HEK293 (cell line): ENCODE measurements around the gene MGLL.

Experiments used
- CTCF ChIA-PET: fragments of 350-600 bp; formaldehyde crosslinking; extraction: SDS; loops from one replicate; lab custom pipeline; 2021; ENCODE audit warnings: antibody characterized with exemption; lab: Yijun Ruan, JAX
- POLR2A ChIA-PET: fragments of 300-600 bp; formaldehyde crosslinking; extraction: SDS; loops from one replicate; lab custom pipeline; 2020; ENCODE audit warnings: antibody characterized with exemption, inconsistent platforms; lab: Yijun Ruan, JAX
- H3K27ac ChIP-seq: fragments of 200-500 bp; sonication (Bioruptor generic); 2 replicates; pipeline ENCODE4 v1.5.1; 2014; ENCODE audit warnings: low read depth, low read length, control low read depth, inconsistent platforms; ENCODE audit errors: extremely low read depth
- H3K36me3 ChIP-seq, 2 experiments: fragments of 200-500 bp in 1 of 2; sonication (Bioruptor generic) in 1 of 2; 1 replicate in 1 of 2; 2 replicates in 1 of 2; pipeline ENCODE4 v1.5.1; 2014 to 2017; ENCODE audit warnings: inconsistent platforms in 2 of 2, low read length in 2 of 2; ENCODE audit not compliant: control insufficient read depth in 2 of 2, insufficient read depth in 1 of 2
- H3K4me1 ChIP-seq: fragments of 200-500 bp; sonication (Bioruptor generic); 2 replicates; pipeline ENCODE4 v1.5.1; 2014; ENCODE audit warnings: mild to moderate bottlenecking, low read length, inconsistent platforms; ENCODE audit not compliant: control insufficient read depth, insufficient read depth
- H3K4me3 ChIP-seq: 2 replicates; pipeline ENCODE4 v1.5.1; 2011; ENCODE audit warnings: low read depth, mild to moderate bottlenecking, control low read depth, low read length, moderate library complexity
- H3K9me3 ChIP-seq: fragments of 200-500 bp; sonication (Bioruptor generic); 2 replicates; pipeline ENCODE4 v1.5.1; 2014; ENCODE audit warnings: low read depth, low read length, inconsistent platforms; ENCODE audit not compliant: control insufficient read depth, insufficient read depth
- ELK4 ChIP-seq: IDR thresholded peaks from 2 replicates; pipeline ENCODE4 v1.6.1; 2011; ENCODE audit warnings: mild to moderate bottlenecking, low read depth, low read length, borderline replicate concordance
- PATZ1 ChIP-seq: fragments of 450-650 bp; formaldehyde crosslinking; IDR thresholded peaks from 2 replicates; pipeline ENCODE4 v1.5.1; 2016; ENCODE audit warnings: missing biosample characterization, missing genetic modification characterization
- PRDM6 ChIP-seq: fragments of 450-650 bp; formaldehyde crosslinking; IDR thresholded peaks from 2 replicates; pipeline ENCODE4 v1.5.1; 2017; ENCODE audit warnings: missing biosample characterization, missing genetic modification characterization
- SCRT2 ChIP-seq: fragments of 450-650 bp; formaldehyde crosslinking; IDR thresholded peaks from 2 replicates; pipeline ENCODE4 v1.5.1; 2016; ENCODE audit warnings: missing biosample characterization, missing genetic modification characterization
- TSHZ1 ChIP-seq: fragments of 450-650 bp; formaldehyde crosslinking; IDR thresholded peaks from 2 replicates; pipeline ENCODE4 v1.5.1; 2016; ENCODE audit warnings: missing biosample characterization, missing genetic modification characterization, borderline replicate concordance
- ZFP37 ChIP-seq: fragments of 450-650 bp; formaldehyde crosslinking; IDR thresholded peaks from 2 replicates; pipeline ENCODE4 v1.5.1; 2016; ENCODE audit warnings: missing biosample characterization, missing genetic modification characterization
- ZNF155 ChIP-seq: fragments of 450-650 bp; formaldehyde crosslinking; IDR thresholded peaks from 2 replicates; pipeline ENCODE4 v1.5.1; 2016; ENCODE audit warnings: missing biosample characterization, missing genetic modification characterization
- ZNF16 ChIP-seq: fragments of 450-650 bp; formaldehyde crosslinking; IDR thresholded peaks from 2 replicates; pipeline ENCODE4 v1.5.1; 2016; ENCODE audit warnings: low read depth, missing biosample characterization, missing genetic modification characterization
- ZNF280C ChIP-seq: fragments of 450-650 bp; formaldehyde crosslinking; IDR thresholded peaks from 2 replicates; pipeline ENCODE4 v1.5.1; 2016; ENCODE audit warnings: missing biosample characterization, missing genetic modification characterization
- ZNF324 ChIP-seq: fragments of 450-650 bp; formaldehyde crosslinking; IDR thresholded peaks from 2 replicates; pipeline ENCODE4 v1.5.1; 2016; ENCODE audit warnings: missing biosample characterization, missing genetic modification characterization
- ZNF394 ChIP-seq: fragments of 450-650 bp; formaldehyde crosslinking; IDR thresholded peaks from 2 replicates; pipeline ENCODE4 v1.5.1; 2016; ENCODE audit warnings: missing biosample characterization, missing genetic modification characterization, mild to moderate bottlenecking, moderate library complexity, borderline replicate concordance
- ZNF416 ChIP-seq: fragments of 450-650 bp; formaldehyde crosslinking; IDR thresholded peaks from 2 replicates; pipeline ENCODE4 v1.5.1; 2016; ENCODE audit warnings: missing biosample characterization, missing genetic modification characterization
- ZNF529 ChIP-seq: fragments of 450-650 bp; formaldehyde crosslinking; IDR thresholded peaks from 2 replicates; pipeline ENCODE4 v1.5.1; 2017; ENCODE audit warnings: missing genetic modification characterization, missing biosample characterization; ENCODE audit not compliant: insufficient replicate concordance
- ZNF548 ChIP-seq: fragments of 450-650 bp; formaldehyde crosslinking; IDR thresholded peaks from 2 replicates; pipeline ENCODE4 v1.5.1; 2016; ENCODE audit warnings: missing biosample characterization, missing genetic modification characterization
- ZNF600 ChIP-seq: fragments of 450-650 bp; formaldehyde crosslinking; IDR thresholded peaks from 2 replicates; pipeline ENCODE4 v1.5.1; 2016; ENCODE audit warnings: missing biosample characterization, missing genetic modification characterization
- ZNF621 ChIP-seq: fragments of 450-650 bp; formaldehyde crosslinking; IDR thresholded peaks from 2 replicates; pipeline ENCODE4 v1.5.1; 2017; ENCODE audit warnings: missing biosample characterization, missing genetic modification characterization
- ZNF626 ChIP-seq: fragments of 450-650 bp; sonication (Bioruptor Pico); formaldehyde crosslinking; IDR thresholded peaks from 2 replicates; pipeline ENCODE4 v1.5.1; 2018; ENCODE audit warnings: missing biosample characterization, missing genetic modification characterization, inconsistent platforms
- ZSCAN18 ChIP-seq: fragments of 450-650 bp; formaldehyde crosslinking; IDR thresholded peaks from 2 replicates; pipeline ENCODE4 v1.5.1; 2016; ENCODE audit warnings: missing biosample characterization, missing genetic modification characterization

Gene MGLL

GRCh38 chr3:127670761-127671522 is 151.4 kb downstream of the MGLL start:
- H3K27ac ChIP-seq = no peak overlapping the region
- CTCF ChIA-PET = interaction anchor here (0.7 kb wide), 1 partner anchor 283 kb away, joined by 3 read pairs; no protein-coding TSS in a partner anchor
- H3K4me3 ChIP-seq = no peak overlapping the region
- TF ChIP-seq ELK4 (no peak), ZNF529 (tag by site-specific recombination) (no peak), TSHZ1 (no peak), ZNF600 (tag by site-specific recombination) (no peak), ZFP37 (no peak), PRDM6 (tag by site-specific recombination) (no peak), ZNF626 (no peak), ZNF548 (tag by site-specific recombination) (no peak), ZSCAN18 (tag by site-specific recombination) (no peak), ZNF324 (tag by site-specific recombination) (no peak), SCRT2 (no peak), PATZ1 (tag by site-specific recombination) (no peak), ZNF16 (tag by site-specific recombination) (no peak), ZNF280C (tag by site-specific recombination) (no peak), ZNF394 (tag by site-specific recombination) (no peak), ZNF621 (tag by site-specific recombination) (no peak), ZNF155 (tag by site-specific recombination) (no peak), ZNF416 (tag by site-specific recombination) (no peak)
- TF ChIP-seq, all 188 proteins: peak for 0
- H3K4me1 ChIP-seq = no peaks in the 10 kb centered on the region
- H3K9me3 ChIP-seq = no peaks in the 10 kb centered on the region
- H3K36me3 ChIP-seq = peaks cover 0 to 9% of the 10 kb centered on the region in 2 experiments; a peak in 2 of 3 replicates
- POLR2A ChIA-PET = no interaction called here
